Melanocyte of skin (primary cell): ENCODE measurements around the gene GPR22. TPM values are rescaled to one million over a fixed set of nuclear protein-coding genes. Genes with fewer than 3 reads are reported as not detected.

ENCODE experiments used
- small RNA-seq, 2 donors: library from RNA; depleted of rRNA; stranded (forward); fragments of <200 nt; gene quantifications; one replicate each; pipeline ENCODE3, GENCODE V24; 2012
- total RNA-seq, 2 donors: library from RNA; depleted of rRNA; stranded (reverse); fragments of >200 nt; gene quantifications; 2 replicates each; pipeline ENCODE4 v1.2.3, GENCODE V29; 2012

The GPR22 gene, protein sequence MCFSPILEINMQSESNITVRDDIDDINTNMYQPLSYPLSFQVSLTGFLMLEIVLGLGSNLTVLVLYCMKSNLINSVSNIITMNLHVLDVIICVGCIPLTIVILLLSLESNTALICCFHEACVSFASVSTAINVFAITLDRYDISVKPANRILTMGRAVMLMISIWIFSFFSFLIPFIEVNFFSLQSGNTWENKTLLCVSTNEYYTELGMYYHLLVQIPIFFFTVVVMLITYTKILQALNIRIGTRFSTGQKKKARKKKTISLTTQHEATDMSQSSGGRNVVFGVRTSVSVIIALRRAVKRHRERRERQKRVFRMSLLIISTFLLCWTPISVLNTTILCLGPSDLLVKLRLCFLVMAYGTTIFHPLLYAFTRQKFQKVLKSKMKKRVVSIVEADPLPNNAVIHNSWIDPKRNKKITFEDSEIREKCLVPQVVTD
- not detected for total RNA-seq

DNA sequence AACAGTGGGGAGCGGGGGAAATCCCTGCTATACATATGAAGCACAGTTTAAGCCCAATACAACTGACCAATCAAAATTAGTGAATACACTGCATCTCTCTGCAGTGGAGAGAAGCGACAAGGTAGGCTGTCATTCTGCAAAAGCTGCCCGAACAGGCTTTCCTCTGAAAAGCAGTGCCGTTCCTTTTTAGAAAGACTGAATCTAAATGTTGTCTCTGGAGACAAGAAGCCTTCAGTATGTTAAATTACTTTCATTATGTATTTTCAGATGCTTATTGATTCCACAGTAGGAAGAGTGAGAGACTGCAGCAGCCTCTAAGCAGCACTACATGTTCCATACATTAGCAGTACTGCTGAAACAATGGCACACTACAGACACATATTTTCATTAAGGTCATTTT lies at the start of gene GPR22:
Gene GPR22 (plus strand): TSS at position 129 of the 400 bp plus-strand sequence. CDS start 4,004 bp downstream, outside the sequence.

Small RNAs within 50 kb of the gene (small RNA-seq; reads per million reads assigned to genes)
- 0 reads per million in 2 donors for gene AC002381.1

Other genes starting within 250 kb of the GPR22 start
- gene COG5, start 93.9 kb downstream of the GPR22 start, total RNA-seq = 10 to 100 TPM; 18.3 to 23.1 TPM
- gene DUS4L, start 93.9 kb downstream of the GPR22 start, total RNA-seq = 1 to 10 TPM; 4.5 to 4.7 TPM
- 10 to 100 TPM; 48.0 to 60.9 TPM for gene BCAP29, start 110.2 kb downstream of the GPR22 start, total RNA-seq
- 1 to 10 TPM in 1 of 2 donors, under 1 TPM in 1; 0.33 to 1.7 TPM for gene SLC26A4, start 190.8 kb downstream of the GPR22 start, total RNA-seq